ENCODE data around the gene GABRP. TPM values are rescaled to one million over a fixed set of nuclear protein-coding genes. Genes with fewer than 3 reads are reported as not detected.

Gene GABRP
- polyA plus RNA-seq, 2 of the 4 experiments (the other 2 are of a cell fraction): not detected

GRCh38 chr5:170773024-170773985 is 10.2 kb upstream of the GABRP start:
- no peak overlapping the region for H3K4me2 ChIP-seq
- FAIRE-seq (no peak), ATAC-seq (no peak), DNase-seq (ENCODE audit: low read depth in 1 of 2, low spot score in 1 of 2) (no peak)
- ChIA-PET POLR2A (no interaction called here), CTCF (interaction anchor here (1.0 to 2.6 kb wide), 2 partner anchors 24 to 29 kb away, joined by 4 to 8 read pairs; no protein-coding TSS in a partner anchor)
- H3K4me3 ChIP-seq: no peak overlapping the region
- TF ChIP-seq ZFP36 (IDR thresholded peaks at IDR 0.05; ENCODE audit: borderline replicate concordance, partially characterized antibody) (no peak), HOXB5 (CRISPR knock-in tag; IDR thresholded peaks at IDR 0.05) (no peak), EP300 (IDR thresholded peaks at IDR 0.05) (no peak), BCL3 (IDR thresholded peaks at IDR 0.05) (no peak), CTCF (IDR thresholded peaks at IDR 0.05) (no peak), TFCP2L1 (CRISPR knock-in tag; IDR thresholded peaks at IDR 0.05) (no peak), CHD4 (IDR thresholded peaks at IDR 0.05; ENCODE audit: borderline replicate concordance) (no peak), EHMT2 (IDR thresholded peaks at IDR 0.05; ENCODE audit: low read depth) (no peak), PBX3 (IDR thresholded peaks at IDR 0.05) (no peak), SMC3 (IDR thresholded peaks at IDR 0.05) (no peak), CHD2 (IDR thresholded peaks at IDR 0.05; ENCODE audit: low read length, partially characterized antibody) (no peak), TP53 (CRISPR knock-in tag; IDR thresholded peaks at IDR 0.05) (no peak), MAZ (IDR thresholded peaks at IDR 0.05; ENCODE audit: borderline replicate concordance, low read depth, low read length) (no peak), FOSL2 (IDR thresholded peaks at IDR 0.05) (no peak), FOSL2 (CRISPR knock-in tag; IDR thresholded peaks at IDR 0.05) (no peak)
- H3K4me1 ChIP-seq: no peaks in the 10 kb centered on the region
- no peak overlapping the region for H3K27ac ChIP-seq
- 59% methylated on average over 8 of the region's 12 CpGs for WGBS (ENCODE audit: missing lambda C conversion rate)
- no peaks in the 10 kb centered on the region for H3K9me3 ChIP-seq

GRCh38 chr5:170774831-170775230 is 8.7 kb upstream of the GABRP start:
- no peak overlapping the region for H3K4me3 ChIP-seq
- TF ChIP-seq EHF (CRISPR knock-in tag; IDR thresholded peaks at IDR 0.05) (no peak), POLR2AphosphoS2 (conservative IDR thresholded peaks at IDR 0.05; ENCODE audit: low read length) (no peak), SMC3 (IDR thresholded peaks at IDR 0.05) (no peak), PHF8 (IDR thresholded peaks at IDR 0.05; ENCODE audit: borderline replicate concordance, low read depth) (no peak), ESRRA (IDR thresholded peaks at IDR 0.05; ENCODE audit: borderline replicate concordance, low read length) (no peak), CTCF (IDR thresholded peaks at IDR 0.05) (no peak)
- FAIRE-seq (no peak), DNase-seq (ENCODE audit: low read depth in 1 of 2, low spot score in 1 of 2) (no peak), ATAC-seq (no peak)
- H3K27ac ChIP-seq: no peak overlapping the region
- H3K9me3 ChIP-seq: no peaks in the 10 kb centered on the region
- 73% methylated on average over 5 of the region's 5 CpGs for WGBS (ENCODE audit: missing lambda C conversion rate)
- H3K4me1 ChIP-seq: no peaks in the 10 kb centered on the region
- POLR2A ChIA-PET: no interaction called here
- H3K4me2 ChIP-seq: no peak overlapping the region
- CTCF ChIA-PET: interaction anchor here (1.0 to 3.7 kb wide), 2 partner anchors 14 to 17 kb away, joined by 3 to 12 read pairs; no protein-coding TSS in a partner anchor
